ENCODE results near the gene ABCC8.

The ABCC8 gene

DNA sequence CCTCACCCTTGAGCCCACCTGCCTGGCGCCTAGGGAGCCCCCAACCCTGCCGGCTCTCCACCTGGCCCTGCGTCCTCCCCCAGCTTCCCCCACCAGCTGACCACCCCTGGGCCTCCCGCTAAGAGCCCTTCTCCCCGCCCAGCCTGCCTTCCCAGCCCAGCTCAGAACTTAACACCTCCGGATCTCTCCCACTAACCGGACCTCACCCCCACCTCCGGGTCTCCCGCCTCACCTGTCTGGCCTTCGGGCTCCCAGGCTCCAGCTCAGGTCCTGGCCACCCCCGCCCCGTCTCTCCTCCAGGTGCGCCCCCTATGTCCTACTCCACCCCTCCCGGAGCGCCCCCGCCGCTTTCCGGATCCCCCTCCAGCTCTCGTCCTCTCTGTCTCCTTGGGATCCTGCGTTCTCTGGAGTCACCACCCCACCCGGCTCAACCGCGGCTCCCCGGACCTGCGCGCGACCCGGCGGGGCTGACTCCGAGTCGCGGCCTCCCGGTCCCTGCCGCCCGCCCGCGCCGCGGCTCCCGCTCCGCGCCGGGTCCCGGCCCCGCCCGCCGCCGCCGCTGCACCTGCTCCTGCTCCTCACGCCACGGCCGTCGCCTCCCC, 87.9 kb downstream of the ABCC8 start, which contains the start of gene KCNJ11:
TSS of gene KCNJ11 (minus strand) at position 51 of the 602 bp plus-strand sequence. CDS start 568 bp downstream, outside the sequence.
- Histone ChIP-seq H3K36me3 (replicated peaks) (no peaks in the 10 kb centered on the region), H3K27ac (no peak within 1 kb of the TSS), H3K4me3 (ENCODE audit: low read depth, low read length) (peak within 1 kb of the TSS; percentile 45), H3K27me3 (replicated peaks) (peaks cover 7% of the 10 kb centered on the region)
- TF ChIP-seq, protein P1, sequence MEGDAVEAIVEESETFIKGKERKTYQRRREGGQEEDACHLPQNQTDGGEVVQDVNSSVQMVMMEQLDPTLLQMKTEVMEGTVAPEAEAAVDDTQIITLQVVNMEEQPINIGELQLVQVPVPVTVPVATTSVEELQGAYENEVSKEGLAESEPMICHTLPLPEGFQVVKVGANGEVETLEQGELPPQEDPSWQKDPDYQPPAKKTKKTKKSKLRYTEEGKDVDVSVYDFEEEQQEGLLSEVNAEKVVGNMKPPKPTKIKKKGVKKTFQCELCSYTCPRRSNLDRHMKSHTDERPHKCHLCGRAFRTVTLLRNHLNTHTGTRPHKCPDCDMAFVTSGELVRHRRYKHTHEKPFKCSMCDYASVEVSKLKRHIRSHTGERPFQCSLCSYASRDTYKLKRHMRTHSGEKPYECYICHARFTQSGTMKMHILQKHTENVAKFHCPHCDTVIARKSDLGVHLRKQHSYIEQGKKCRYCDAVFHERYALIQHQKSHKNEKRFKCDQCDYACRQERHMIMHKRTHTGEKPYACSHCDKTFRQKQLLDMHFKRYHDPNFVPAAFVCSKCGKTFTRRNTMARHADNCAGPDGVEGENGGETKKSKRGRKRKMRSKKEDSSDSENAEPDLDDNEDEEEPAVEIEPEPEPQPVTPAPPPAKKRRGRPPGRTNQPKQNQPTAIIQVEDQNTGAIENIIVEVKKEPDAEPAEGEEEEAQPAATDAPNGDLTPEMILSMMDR (IDR thresholded peaks at IDR 0.05; ENCODE audit: low read depth, low read length, missing control alignments), result no peak
- DNase-seq, result no peak
- in situ Hi-C loops (cut with HindIII; ENCODE audit: low pct_ligation_motif_present, low sequenced_read_pairs), result no loop called here

- no peak overlapping the region for H3K4me3 ChIP-seq (ENCODE audit: low read depth, low read length)
- no peak for DNase-seq
- H3K36me3 ChIP-seq (replicated peaks), result no peaks in the 10 kb centered on the region
- H3K27ac ChIP-seq, result no peak overlapping the region
- TF ChIP-seq, protein P1 (IDR thresholded peaks at IDR 0.05; ENCODE audit: low read depth, low read length, missing control alignments), result no peak
- peaks cover 7% of the 10 kb centered on the region for H3K27me3 ChIP-seq (replicated peaks)
- in situ Hi-C loops (cut with HindIII; ENCODE audit: low pct_ligation_motif_present, low sequenced_read_pairs), result no loop called here
Measured at GRCh38 chr11:17387811-17388210, 88.8 kb downstream of the ABCC8 start.

- in situ Hi-C loops (cut with HindIII; ENCODE audit: low pct_ligation_motif_present, low sequenced_read_pairs), result no loop called here
- Histone ChIP-seq H3K27me3 (replicated peaks) (peaks cover 7% of the 10 kb centered on the region), H3K27ac (no peak overlapping the region), H3K36me3 (replicated peaks) (no peaks in the 10 kb centered on the region), H3K4me3 (ENCODE audit: low read depth, low read length) (no peak overlapping the region)
- no peak for DNase-seq
- TF ChIP-seq, protein P1 (IDR thresholded peaks at IDR 0.05; ENCODE audit: low read depth, low read length, missing control alignments), result no peak
Measured at GRCh38 chr11:17387254-17387653, 89.4 kb downstream of the ABCC8 start.

GRCh38 chr11:17386331-17387084, 90.1 kb downstream of the ABCC8 start:
- H3K4me3 ChIP-seq (ENCODE audit: low read depth, low read length), result no peak overlapping the region
- in situ Hi-C loops (cut with HindIII; ENCODE audit: low pct_ligation_motif_present, low sequenced_read_pairs), result no loop called here
- no peak overlapping the region for H3K27ac ChIP-seq
- no peaks in the 10 kb centered on the region for H3K36me3 ChIP-seq (replicated peaks)
- TF ChIP-seq, protein P1 (IDR thresholded peaks at IDR 0.05; ENCODE audit: low read depth, low read length, missing control alignments), result peak; percentile 78
- H3K27me3 ChIP-seq (replicated peaks), result peaks cover 7% of the 10 kb centered on the region
- peak; percentile 35 for DNase-seq

DNA sequence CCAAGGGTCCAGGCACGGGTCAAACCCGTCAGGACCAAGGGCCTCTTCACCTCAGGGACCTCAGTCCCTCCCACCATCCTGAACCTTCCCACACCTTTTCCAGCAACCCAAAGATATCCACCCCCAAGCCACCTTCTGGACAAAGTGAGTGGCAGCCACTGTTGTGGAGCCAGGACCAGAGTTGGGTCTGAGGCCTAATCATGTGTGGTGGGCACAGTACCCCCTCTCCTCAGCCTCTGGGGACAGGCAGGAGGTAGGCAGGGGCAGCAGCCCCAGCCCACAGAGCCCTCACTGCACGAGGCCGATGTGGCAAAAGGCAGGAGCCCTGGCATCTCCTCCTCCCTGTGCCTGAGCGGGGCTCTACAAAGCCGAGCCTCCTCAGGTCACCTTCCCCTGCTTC, 90.7 kb downstream of the ABCC8 start:
- no peaks in the 10 kb centered on the region for H3K36me3 ChIP-seq (replicated peaks)
- in situ Hi-C loops (cut with HindIII; ENCODE audit: low pct_ligation_motif_present, low sequenced_read_pairs), result no loop called here
- peaks cover 5% of the 10 kb centered on the region for H3K27me3 ChIP-seq (replicated peaks)
- TF ChIP-seq, protein P1 (IDR thresholded peaks at IDR 0.05; ENCODE audit: low read depth, low read length, missing control alignments), result no peak
- no peak overlapping the region for H3K27ac ChIP-seq
- no peak for DNase-seq
- no peak overlapping the region for H3K4me3 ChIP-seq (ENCODE audit: low read depth, low read length)

All from brain microvascular endothelial cell (primary cell).